Right lobe of liver (tissue), 6 donors: ENCODE results near the gene SKA1. TPM values are rescaled to one million over a fixed set of nuclear protein-coding genes. Genes with fewer than 3 reads are reported as not detected.

Source experiments
- ATAC-seq, 4 donors: fragments of 200-7000 bp; cut with Tn5 transposase; one replicate each; pipeline ENCODE4 v1.9.1; 2020; ENCODE audit warnings: mild to moderate bottlenecking in 4 of 4, moderate library complexity in 4 of 4
- DNase-seq, 3 donors: peaks; one replicate each; pipeline ENCODE4 v3.0.0-alpha.2; 2020
- H3K27ac ChIP-seq, 3 donors: fragments of 200-600 bp; one replicate each; pipeline ENCODE4 v1.8.0; 2022
- H3K27me3 ChIP-seq, 2 donors: fragments of 200-600 bp; one replicate each; pipeline ENCODE4 v1.8.0; 2022
- H3K36me3 ChIP-seq, 4 donors: fragments of 200-600 bp; sonication (generic) in 1 of 4; one replicate each; pipeline versions ENCODE4 v1.5.1 to v1.8.0; 2017 to 2022; ENCODE audit warnings: control low read depth in 1 of 4
- H3K4me1 ChIP-seq, 4 donors: fragments of 200-600 bp; sonication (generic) in 1 of 4; one replicate each; pipeline versions ENCODE4 v1.5.1 to v1.8.0; 2017 to 2022; ENCODE audit warnings: control low read depth in 1 of 4
- H3K4me3 ChIP-seq, 3 donors: fragments of 200-600 bp; one replicate each; pipeline ENCODE4 v1.8.0; 2022
- H3K9me3 ChIP-seq, 4 donors: fragments of 200-600 bp; sonication (generic) in 1 of 4; one replicate each; pipeline versions ENCODE4 v1.5.1 to v1.8.0; 2017 to 2022; ENCODE audit warnings: control low read depth in 1 of 4
- CTCF ChIP-seq, 4 donors: fragments of 200-600 bp in 3 of 4; fragments of 450-650 bp in 1 of 4; IDR thresholded peaks; one replicate each; pipeline versions ENCODE4 v1.5.1 to v1.8.0; 2016 to 2022; ENCODE audit warnings: antibody characterized with exemption in 4 of 4, mild to moderate bottlenecking in 2 of 4
- POLR2A ChIP-seq: fragments of 450-650 bp; IDR thresholded peaks from one replicate; pipeline ENCODE4 v1.6.1; 2017; ENCODE audit warnings: antibody characterized with exemption, mild to moderate bottlenecking
- WGBS: methylation state at CpG from one replicate; pipeline ENCODE4 v1.1.6; 2018; ENCODE audit warnings: low coverage, low lambda C conversion rate; ENCODE audit not compliant: insufficient coverage; ENCODE audit errors: missing lambda C conversion rate; 5-methylcytosine and 5-hydroxymethylcytosine counted together
- intact Hi-C, 2 donors: fragments of 100-400 bp; cut with DNase I; formaldehyde crosslinking; loops; one replicate each; pipeline versions ENCODE4 v1.11.2 to v1.14.1; 2022
- total RNA-seq, 6 experiments: library from RNA; depleted of rRNA in 2 of 6; stranded (reverse); fragments of >200 nt in 2 of 6; fragmentation: NEBNext Ultra II Directional in 3 of 6; extraction: Animal tissue kit (Norgen Biotek cat#: 25700) in 3 of 6; gene quantifications; one replicate each; pipeline versions ENCODE4 v1.1.0 to v1.2.4, GENCODE V29; 2016 to 2023
- donor health status: DM: no; HTN: yes; CAD: no.
- donor health status: DM: no; HTN: no; CAD: no.
- donor health status: DM: no; HTN: no; CAD: no.
- donor health status: DM: no; HTN: yes; CAD: no.
- donor health status: DM: no; HTN: yes; CAD: no.

Gene SKA1
- total RNA-seq, 6 experiments from 2014 or later = 0.15 to 1.5 (median 0.75) TPM; not detected in 1

DNA sequence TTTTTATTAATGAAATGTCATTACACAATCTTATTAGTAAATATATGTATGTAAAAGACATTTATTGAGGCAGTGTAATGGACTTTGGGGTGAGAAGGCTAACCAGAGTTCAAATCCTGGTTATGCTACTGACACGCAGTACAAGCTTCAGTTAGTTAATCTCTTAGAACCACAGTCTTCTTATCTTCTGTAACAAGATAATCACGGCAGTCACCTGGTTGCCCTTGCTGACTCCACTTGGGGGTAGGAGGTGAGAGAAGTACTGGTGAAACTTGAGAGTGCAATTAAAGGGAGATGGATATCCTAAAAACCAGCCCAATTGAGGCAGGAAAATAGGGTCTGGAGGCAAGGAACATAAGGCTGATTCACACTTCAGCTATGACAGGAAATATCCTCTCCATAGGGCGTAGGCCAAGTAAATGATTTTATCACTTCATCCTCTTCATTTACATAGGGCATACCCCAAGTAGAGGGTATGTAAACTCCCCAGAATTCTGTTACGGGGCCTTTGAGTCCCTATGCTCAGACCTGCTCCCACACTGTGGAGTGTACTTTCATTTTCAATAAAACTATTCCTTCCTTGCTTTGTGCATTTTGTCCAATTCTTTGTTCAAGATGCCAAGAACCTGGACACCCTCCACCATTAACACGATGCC, 21.3 kb downstream of the SKA1 start:
- no peaks in the 10 kb centered on the region for H3K4me1 ChIP-seq
- H3K27me3 ChIP-seq = no peaks in the 10 kb centered on the region
- intact Hi-C loops = no loop called here
- no peaks in the 10 kb centered on the region for H3K36me3 ChIP-seq
- 72% methylated on average over 4 of the region's 5 CpGs for WGBS
- no peak overlapping the region for H3K27ac ChIP-seq
- TF ChIP-seq CTCF (IDR thresholded peaks at IDR 0.05) (no peak), POLR2A (no peak)
- DNase-seq = no peak
- no peak for ATAC-seq
- no peak overlapping the region for H3K4me3 ChIP-seq
- H3K9me3 ChIP-seq = no peaks in the 10 kb centered on the region

GRCh38 chr18:50397023-50397422, 22.2 kb downstream of the SKA1 start:
- Histone ChIP-seq H3K4me3 (no peak overlapping the region), H3K4me1 (peaks cover 0 to 3% (median 0%) of the 10 kb centered on the region in 4 donors), H3K9me3 (no peaks in the 10 kb centered on the region), H3K27ac (no peak overlapping the region), H3K36me3 (no peaks in the 10 kb centered on the region), H3K27me3 (no peaks in the 10 kb centered on the region)
- 90% methylated on average over 2 of the region's 4 CpGs for WGBS
- ATAC-seq (no peak), DNase-seq (no peak)
- no peak for TF ChIP-seq CTCF (IDR thresholded peaks at IDR 0.05)
- no peak for TF ChIP-seq POLR2A
- intact Hi-C loops = no loop called here

DNA sequence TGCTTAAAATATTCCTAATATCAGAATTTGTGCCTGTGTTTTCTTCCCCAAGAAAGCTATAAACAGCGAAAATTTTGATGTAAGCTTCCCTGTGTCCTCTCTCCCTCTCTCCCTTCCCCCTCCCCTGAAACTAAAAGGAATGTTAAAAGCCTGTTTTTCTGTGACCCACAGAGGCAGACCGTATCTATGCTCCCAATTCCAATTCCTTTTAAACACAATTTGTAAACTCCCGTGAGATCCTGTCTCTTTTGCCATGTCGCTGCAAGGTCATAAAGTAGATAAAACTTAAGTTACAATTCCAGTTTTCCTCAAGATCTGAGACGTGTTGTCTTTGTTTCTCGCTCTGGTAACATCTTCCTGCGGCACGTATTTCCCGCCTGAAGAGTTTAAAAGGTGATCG, 23.3 kb downstream of the SKA1 start:
- no peak for ATAC-seq
- WGBS = 46% methylated on average over 10 of the region's 10 CpGs
- intact Hi-C loops = no loop called here

GRCh38 chr18:50398947-50399346, 24.1 kb downstream of the SKA1 start:
- Histone ChIP-seq H3K27ac (no peak overlapping the region), H3K27me3 (no peaks in the 10 kb centered on the region), H3K36me3 (no peaks in the 10 kb centered on the region), H3K9me3 (no peaks in the 10 kb centered on the region), H3K4me1 (peaks cover 0 to 5% (median 0%) of the 10 kb centered on the region in 4 donors), H3K4me3 (no peak overlapping the region)
- ATAC-seq = no peak
- TF ChIP-seq CTCF (IDR thresholded peaks at IDR 0.05) = no peak
- no peak for TF ChIP-seq POLR2A
- no peak for DNase-seq
- WGBS = 100% methylated on average over 1 of the region's 1 CpG
- intact Hi-C loops = no loop called here

More for the DNA sequence above, 23.3 kb downstream of the SKA1 start:
- no peak for DNase-seq
- Histone ChIP-seq H3K27me3 (no peaks in the 10 kb centered on the region), H3K27ac (no peak overlapping the region), H3K9me3 (no peaks in the 10 kb centered on the region), H3K36me3 (no peaks in the 10 kb centered on the region), H3K4me1 (peaks cover 0 to 5% (median 0%) of the 10 kb centered on the region in 4 donors), H3K4me3 (no peak overlapping the region)
- TF ChIP-seq POLR2A = no peak
- TF ChIP-seq CTCF (IDR thresholded peaks at IDR 0.05) = no peak
